ENCODE measurements around the gene GEMIN7. TPM values are rescaled to one million over a fixed set of nuclear protein-coding genes. Genes with fewer than 3 reads are reported as not detected.

Gene GEMIN7
- polyA plus RNA-seq, 1 donor (not counting 4 experiments of a cell fraction or from before 2014, with no cell fraction given) = 23.7 TPM

GRCh38 chr19:45068041-45068440, 11.0 kb upstream of the GEMIN7 start:
- Histone ChIP-seq H3K4me2 (ENCODE audit: control insufficient read depth, extremely low read depth, insufficient read depth, low read depth, low read length) (no peak overlapping the region), H3K9me1 (ENCODE audit: control insufficient read depth, extremely low read depth, insufficient read depth, low read length) (no peaks in the 10 kb centered on the region), H4K20me1 (ENCODE audit: control insufficient read depth, extremely low read depth, insufficient read depth, low read length) (peaks cover 4% of the 10 kb centered on the region), H3K27ac (ENCODE audit: control insufficient read depth, insufficient read depth, low read length) (no peak overlapping the region), H3K4me3 (ENCODE audit: control insufficient read depth in 2 of 3, extremely low read depth in 1 of 3, insufficient read depth in 2 of 3, low read depth in 1 of 3, low read length in 3 of 3) (no peak overlapping the region), H2AFZ (ENCODE audit: control insufficient read depth, low read length) (no peak overlapping the region), H3K36me3 (ENCODE audit: control insufficient read depth in 2 of 2, extremely low read depth in 1 of 2, insufficient read depth in 2 of 2, low read length in 2 of 2) (peaks cover 21 to 40% of the 10 kb centered on the region in 2 experiments), H3K79me2 (ENCODE audit: control insufficient read depth, insufficient read depth, low read length) (peaks cover 2% of the 10 kb centered on the region), H3K27me3 (ENCODE audit: control insufficient read depth, extremely low read depth, insufficient read depth, low read length) (no peaks in the 10 kb centered on the region), H3K4me1 (ENCODE audit: control insufficient read depth, extremely low read depth, insufficient read depth, low read length) (no peaks in the 10 kb centered on the region), H3K9me3 (ENCODE audit: control insufficient read depth, low read depth, low read length) (no peaks in the 10 kb centered on the region), H3K9ac (ENCODE audit: control insufficient read depth, extremely low read depth, insufficient read depth, low read length) (no peak overlapping the region)
- no peak for FAIRE-seq
- TF ChIP-seq, protein P1, sequence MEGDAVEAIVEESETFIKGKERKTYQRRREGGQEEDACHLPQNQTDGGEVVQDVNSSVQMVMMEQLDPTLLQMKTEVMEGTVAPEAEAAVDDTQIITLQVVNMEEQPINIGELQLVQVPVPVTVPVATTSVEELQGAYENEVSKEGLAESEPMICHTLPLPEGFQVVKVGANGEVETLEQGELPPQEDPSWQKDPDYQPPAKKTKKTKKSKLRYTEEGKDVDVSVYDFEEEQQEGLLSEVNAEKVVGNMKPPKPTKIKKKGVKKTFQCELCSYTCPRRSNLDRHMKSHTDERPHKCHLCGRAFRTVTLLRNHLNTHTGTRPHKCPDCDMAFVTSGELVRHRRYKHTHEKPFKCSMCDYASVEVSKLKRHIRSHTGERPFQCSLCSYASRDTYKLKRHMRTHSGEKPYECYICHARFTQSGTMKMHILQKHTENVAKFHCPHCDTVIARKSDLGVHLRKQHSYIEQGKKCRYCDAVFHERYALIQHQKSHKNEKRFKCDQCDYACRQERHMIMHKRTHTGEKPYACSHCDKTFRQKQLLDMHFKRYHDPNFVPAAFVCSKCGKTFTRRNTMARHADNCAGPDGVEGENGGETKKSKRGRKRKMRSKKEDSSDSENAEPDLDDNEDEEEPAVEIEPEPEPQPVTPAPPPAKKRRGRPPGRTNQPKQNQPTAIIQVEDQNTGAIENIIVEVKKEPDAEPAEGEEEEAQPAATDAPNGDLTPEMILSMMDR (optimal IDR thresholded peaks at IDR 0.05 in 1 of 3, IDR thresholded peaks at IDR 0.05 in 1 of 3, conservative IDR thresholded peaks at IDR 0.05 in 1 of 3; ENCODE audit: extremely low read depth in 1 of 3, insufficient read depth in 2 of 3, low read length in 3 of 3) = no peak
- no peak for TF ChIP-seq EZH2 (IDR thresholded peaks at IDR 0.05; ENCODE audit: low read length)
- no peak for DNase-seq (ENCODE audit: low read depth, low spot score)
- dilution Hi-C loops (cut with MboI; ENCODE audit: extremely low pct_ligation_motif_present, low sequenced_read_pairs) = no loop called here

- TF ChIP-seq, protein P1 (optimal IDR thresholded peaks at IDR 0.05 in 1 of 3, IDR thresholded peaks at IDR 0.05 in 1 of 3, conservative IDR thresholded peaks at IDR 0.05 in 1 of 3; ENCODE audit: extremely low read depth in 1 of 3, insufficient read depth in 2 of 3, low read length in 3 of 3) = no peak
- TF ChIP-seq EZH2 (IDR thresholded peaks at IDR 0.05; ENCODE audit: low read length) = no peak
- H3K79me2 ChIP-seq (ENCODE audit: control insufficient read depth, insufficient read depth, low read length) = peaks cover 2% of the 10 kb centered on the region
- no peak for FAIRE-seq
- H4K20me1 ChIP-seq (ENCODE audit: control insufficient read depth, extremely low read depth, insufficient read depth, low read length) = peaks cover 4% of the 10 kb centered on the region
- H3K4me1 ChIP-seq (ENCODE audit: control insufficient read depth, extremely low read depth, insufficient read depth, low read length) = no peaks in the 10 kb centered on the region
- DNase-seq (ENCODE audit: low read depth, low spot score) = no peak
- H3K36me3 ChIP-seq (ENCODE audit: control insufficient read depth in 2 of 2, extremely low read depth in 1 of 2, insufficient read depth in 2 of 2, low read length in 2 of 2) = peaks cover 15 to 38% of the 10 kb centered on the region in 2 experiments
- H3K9ac ChIP-seq (ENCODE audit: control insufficient read depth, extremely low read depth, insufficient read depth, low read length) = no peak overlapping the region
- H3K4me2 ChIP-seq (ENCODE audit: control insufficient read depth, extremely low read depth, insufficient read depth, low read depth, low read length) = no peak overlapping the region
- H3K4me3 ChIP-seq (ENCODE audit: control insufficient read depth in 2 of 3, extremely low read depth in 1 of 3, insufficient read depth in 2 of 3, low read depth in 1 of 3, low read length in 3 of 3) = no peak overlapping the region
- dilution Hi-C loops (cut with MboI; ENCODE audit: extremely low pct_ligation_motif_present, low sequenced_read_pairs) = no loop called here
- no peak overlapping the region for H3K27ac ChIP-seq (ENCODE audit: control insufficient read depth, insufficient read depth, low read length)
- no peak overlapping the region for H2AFZ ChIP-seq (ENCODE audit: control insufficient read depth, low read length)
- no peaks in the 10 kb centered on the region for H3K9me1 ChIP-seq (ENCODE audit: control insufficient read depth, extremely low read depth, insufficient read depth, low read length)
- no peaks in the 10 kb centered on the region for H3K9me3 ChIP-seq (ENCODE audit: control insufficient read depth, low read depth, low read length)
- H3K27me3 ChIP-seq (ENCODE audit: control insufficient read depth, extremely low read depth, insufficient read depth, low read length) = no peaks in the 10 kb centered on the region
These were observed 10.0 kb upstream of the GEMIN7 start for GRCh38 chr19:45069056-45069455.
